B cell (primary cell): ENCODE measurements around the gene ERVK3-1. TPM values are rescaled to one million over a fixed set of nuclear protein-coding genes. Genes with fewer than 3 reads are reported as not detected.

Experiments used
- ATAC-seq: fragments of 200-7000 bp; cut with Tn5 transposase; one replicate; pipeline ENCODE4 v1.10.0; 2021; ENCODE audit warnings: low read depth, mild to moderate bottlenecking, moderate number of reproducible peaks, moderate library complexity
- CTCF ChIA-PET: fragments of 350-600 bp; sonication (Branson Sonifier 250); formaldehyde crosslinking; loops from one replicate; lab custom pipeline; 2021; ENCODE audit warnings: antibody characterized with exemption, inconsistent platforms; lab: Charles Lee
- POLR2A ChIA-PET: fragments of 350-600 bp; sonication (Branson Sonifier 250); formaldehyde crosslinking; loops from one replicate; lab custom pipeline; 2021; ENCODE audit warnings: antibody characterized with exemption; lab: Charles Lee
- DNase-seq: peaks from one replicate; pipeline ENCODE4 v3.0.0; 2013
- H2AFZ ChIP-seq: 2 replicates; pipeline ENCODE4 v1.6.1; 2012; ENCODE audit warnings: mild to moderate bottlenecking, low read depth, low read length; ENCODE audit not compliant: insufficient read depth, poor library complexity, severe bottlenecking
- H3K27ac ChIP-seq, 2 donors: 1 replicate in 1 of 2; 2 replicates in 1 of 2; pipeline ENCODE4 v1.5.1; 2012 to 2013; ENCODE audit warnings: low read length in 2 of 2, mild to moderate bottlenecking in 2 of 2, moderate library complexity in 1 of 2
- H3K27me3 ChIP-seq, 4 experiments: fragments of 200-600 bp in 1 of 4; sonication (generic) in 1 of 4; replicated peaks in 1 of 4; 1 replicate in 2 of 4; 2 replicates in 2 of 4; pipeline versions ENCODE4 v1.6.1 to v1.7.0; 2013 to 2016; ENCODE audit warnings: low read length in 3 of 4, mild to moderate bottlenecking in 2 of 4, mixed read lengths in 1 of 4, moderate library complexity in 1 of 4; ENCODE audit not compliant: insufficient read depth in 4 of 4, control insufficient read depth in 3 of 4; ENCODE audit errors: control extremely low read depth in 1 of 4
- H3K36me3 ChIP-seq, 2 experiments: replicated peaks in 1 of 2; 1 replicate in 1 of 2; 2 replicates in 1 of 2; pipeline versions ENCODE4 v1.6.1 to v1.7.1; 2013; ENCODE audit warnings: low read length in 1 of 2; ENCODE audit not compliant: insufficient read depth in 2 of 2, control insufficient read depth in 1 of 2; ENCODE audit errors: control extremely low read depth in 1 of 2, extremely low read depth in 1 of 2
- H3K4me1 ChIP-seq, 2 donors: fragments of 200-600 bp in 1 of 2; sonication (generic) in 1 of 2; 1 replicate in 1 of 2; 2 replicates in 1 of 2; pipeline versions ENCODE4 v1.5.1 to v1.6.1; 2013 to 2017; ENCODE audit warnings: low read length in 2 of 2; ENCODE audit not compliant: control insufficient read depth in 2 of 2, insufficient read depth in 2 of 2
- H3K4me2 ChIP-seq: replicated peaks from 2 replicates; pipeline ENCODE3; 2012; ENCODE audit warnings: mild to moderate bottlenecking, low read depth, low read length; ENCODE audit not compliant: poor library complexity, severe bottlenecking
- H3K4me3 ChIP-seq, 5 experiments: fragments of 200-600 bp in 1 of 5; sonication (generic) in 1 of 5; 1 replicate in 3 of 5; 2 replicates in 2 of 5; pipeline versions ENCODE4 v1.5.1 to v1.7.0; 2011 to 2016; ENCODE audit warnings: low read length in 4 of 5, mild to moderate bottlenecking in 4 of 5, low read depth in 2 of 5, control low read depth in 1 of 5, moderate library complexity in 1 of 5; ENCODE audit not compliant: insufficient read depth in 1 of 5; ENCODE audit errors: control extremely low read depth in 1 of 5, extremely low read depth in 1 of 5
- H3K79me2 ChIP-seq: fragments of 200-600 bp; sonication (generic); one replicate; pipeline ENCODE4 v1.6.0; 2016; ENCODE audit warnings: low read length; ENCODE audit not compliant: control insufficient read depth, insufficient read depth
- H3K9ac ChIP-seq: fragments of 200-600 bp; sonication (generic); 2 replicates; pipeline ENCODE4 v1.6.1; 2017; ENCODE audit warnings: mild to moderate bottlenecking, low read length, moderate library complexity
- H3K9me3 ChIP-seq, 3 donors: one replicate each; pipeline versions ENCODE4 v1.6.1 to v1.7.1; 2013; ENCODE audit warnings: low read length in 2 of 3; ENCODE audit not compliant: control insufficient read depth in 2 of 3, insufficient read depth in 1 of 3; ENCODE audit errors: control extremely low read depth in 1 of 3
- H4K20me1 ChIP-seq: 2 replicates; pipeline ENCODE4 v1.6.0; 2012; ENCODE audit warnings: mild to moderate bottlenecking, low read length; ENCODE audit not compliant: insufficient read depth, control insufficient read depth, poor library complexity, severe bottlenecking
- H3K27ac Mint-ChIP-seq: one replicate; pipeline ENCODE4 v1.8.0; 2021; ENCODE audit warnings: mixed read lengths
- H3K27me3 Mint-ChIP-seq: one replicate; pipeline ENCODE4 v1.8.0; 2021; ENCODE audit warnings: mixed read lengths
- H3K4me1 Mint-ChIP-seq: one replicate; pipeline ENCODE4 v1.8.0; 2021; ENCODE audit warnings: mixed read lengths
- H3K4me3 Mint-ChIP-seq: one replicate; pipeline ENCODE4 v1.8.0; 2021; ENCODE audit warnings: mixed read lengths
- H3K9me3 Mint-ChIP-seq: one replicate; pipeline ENCODE4 v1.8.0; 2022; ENCODE audit warnings: mixed read lengths; ENCODE audit not compliant: insufficient read depth
- CTCF ChIP-seq: fragments of 200-600 bp; IDR thresholded peaks from one replicate; pipeline ENCODE4 v1.8.0; 2022; ENCODE audit warnings: antibody characterized with exemption, mild to moderate bottlenecking
- EZH2 ChIP-seq: IDR thresholded peaks from 2 replicates; pipeline ENCODE4 v1.6.1; 2012; ENCODE audit warnings: borderline replicate concordance, low read depth, mild to moderate bottlenecking, moderate library complexity, low read length; ENCODE audit not compliant: insufficient read depth, poor library complexity, severe bottlenecking
- WGBS: methylation state at CpG from one replicate; pipeline ENCODE4 v1.1.5; 2013; ENCODE audit warnings: missing lambda C conversion rate; ENCODE audit not compliant: insufficient coverage; 5-methylcytosine and 5-hydroxymethylcytosine counted together
- intact Hi-C: fragments of 100-400 bp; cut with micrococcal nuclease; formaldehyde crosslinking; loops from one replicate; pipeline ENCODE4 v1.10.0; 2022
- polyA plus RNA-seq: library from polyadenylated mRNA; depleted of rRNA; stranded (reverse); fragments of >200 nt; gene quantifications from 2 replicates; pipeline ENCODE4 v1.2.3, GENCODE V29; 2012
- total RNA-seq, 2 donors: library from RNA; stranded (reverse); fragments of 120-200 nt in 1 of 2; gene quantifications; 1 replicate in 1 of 2; 2 replicates in 1 of 2; pipeline versions ENCODE4 v1.2.3 to v1.2.4, GENCODE V29; 2013 to 2022

ERVK3-1 gene
- total and polyA plus RNA-seq, 2 donors (not counting 1 experiment from before 2014, with no cell fraction given), result 79.0 to 80.7 TPM

DNA sequence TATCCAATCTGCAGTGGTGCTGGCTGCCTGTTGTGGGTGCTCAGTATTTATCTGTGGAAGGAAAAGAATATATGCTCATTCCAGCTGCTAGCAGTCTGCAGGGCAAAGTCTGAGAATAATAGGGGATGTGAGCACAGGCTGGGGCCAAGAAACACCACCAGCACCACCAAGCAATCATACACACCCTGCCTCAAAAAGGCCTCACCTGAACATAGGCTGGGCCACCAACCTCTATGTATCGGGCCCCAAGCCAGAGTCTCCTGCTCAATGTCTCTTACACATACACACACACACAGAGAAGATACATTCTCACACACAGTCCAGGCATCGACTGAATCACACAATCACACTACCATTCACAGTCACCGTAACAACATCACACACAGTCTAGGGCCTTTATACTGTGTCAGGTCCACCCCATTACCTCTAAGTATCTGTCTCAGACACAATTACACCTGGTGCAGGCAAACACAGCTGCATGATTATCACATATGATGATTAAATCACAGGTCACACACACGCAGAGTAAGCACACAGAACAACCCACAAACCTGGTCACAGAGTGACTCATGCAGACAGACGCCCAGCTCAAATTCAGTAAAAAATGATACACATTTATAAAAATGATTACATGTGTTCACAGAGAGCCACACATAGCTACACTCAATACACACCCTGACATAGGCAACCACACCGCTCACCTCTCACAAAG is 20.3 kb downstream of the ERVK3-1 start:
- H3K4me1 Mint-ChIP-seq, result no peaks in the 10 kb centered on the region
- Histone ChIP-seq H3K9ac (no peak overlapping the region), H3K27me3 (no peaks in the 10 kb centered on the region), H3K27ac (no peak overlapping the region), H3K79me2 (peaks cover 31% of the 10 kb centered on the region), H3K9me3 (no peaks in the 10 kb centered on the region), H3K36me3 (peaks cover 0 to 3% of the 10 kb centered on the region in 2 experiments), H3K4me1 (peaks cover 11 to 23% of the 10 kb centered on the region in 2 donors), H4K20me1 (no peaks in the 10 kb centered on the region), H3K4me2 (peak overlapping the region; percentile 9), H3K4me3 (no peak overlapping the region), H2AFZ (no peak overlapping the region)
- POLR2A ChIA-PET, result interaction anchor here (0.9 to 1.8 kb wide), 2 partner anchors 37 to 126 kb away, joined by 3 to 17 read pairs; partner anchors contain the start of genes ZNF324B and ZNF497
- 100% methylated on average over 2 of the region's 6 CpGs for WGBS
- DNase-seq (no peak), ATAC-seq (no peak)
- no peaks in the 10 kb centered on the region for H3K9me3 Mint-ChIP-seq
- no peak overlapping the region for H3K27ac Mint-ChIP-seq
- H3K27me3 Mint-ChIP-seq, result no peaks in the 10 kb centered on the region
- intact Hi-C loops, result loop anchor here (1.0 to 5.0 kb wide), 4 partner anchors 20 to 127 kb away; partner anchors contain the start of genes ERVK3-1, ZNF324B, ZNF584 and ZNF8
- H3K4me3 Mint-ChIP-seq, result no peak overlapping the region
- CTCF ChIA-PET, result interaction anchor here (0.8 kb wide), 1 partner anchor 19 kb away, joined by 4 read pairs; no protein-coding TSS in a partner anchor
- TF ChIP-seq CTCF (no peak), EZH2 (no peak)

DNA sequence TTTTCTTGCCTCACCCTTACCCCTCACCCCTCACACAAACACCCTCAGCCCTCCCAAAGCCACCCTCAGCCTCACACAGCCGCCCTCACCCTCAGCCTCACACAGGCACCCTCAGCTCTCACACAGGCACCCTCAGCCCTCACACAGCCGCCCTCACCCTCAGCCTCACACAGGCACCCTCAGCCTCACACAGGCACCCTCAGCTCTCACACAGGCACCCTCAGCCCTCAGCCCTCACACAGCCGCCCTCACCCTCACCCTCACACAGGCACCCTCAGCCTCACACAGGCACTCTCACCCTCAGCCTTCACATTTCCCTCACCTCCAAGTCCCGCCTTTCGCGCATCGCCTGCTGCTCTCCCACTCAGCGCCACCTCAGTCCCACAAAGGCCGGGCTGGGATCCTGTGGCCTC is 21.3 kb downstream of the ERVK3-1 start:
- Histone ChIP-seq H3K4me3 (peak overlapping the region in 4 of 5 experiments; percentile 72 to 98 (median 82)), H3K36me3 (peaks cover 0 to 3% of the 10 kb centered on the region in 2 experiments), H4K20me1 (no peaks in the 10 kb centered on the region), H3K4me2 (peak overlapping the region; percentile 93), H3K9ac (peak overlapping the region; percentile 90), H3K4me1 (peaks cover 11 to 23% of the 10 kb centered on the region in 2 donors), H3K9me3 (no peaks in the 10 kb centered on the region), H2AFZ (peak overlapping the region; percentile 97), H3K27ac (peak overlapping the region; percentile 71 to 82), H3K79me2 (peaks cover 31% of the 10 kb centered on the region), H3K27me3 (no peaks in the 10 kb centered on the region)
- no peak for DNase-seq
- Mint-ChIP-seq H3K27me3 (no peaks in the 10 kb centered on the region), H3K9me3 (no peaks in the 10 kb centered on the region), H3K27ac (no peak overlapping the region), H3K4me1 (no peaks in the 10 kb centered on the region), H3K4me3 (no peak overlapping the region)
- intact Hi-C loops, result loop anchor here (1.0 to 5.0 kb wide), 4 partner anchors 21 to 126 kb away; partner anchors contain the start of genes ERVK3-1, ZNF324B, ZNF584 and ZNF8
- TF ChIP-seq EZH2 (no peak), CTCF (no peak)
- ATAC-seq, result no peak
- ChIA-PET POLR2A (interaction anchor here (0.9 to 1.8 kb wide), 6 partner anchors 21 to 193 kb away, joined by 3 to 17 read pairs (median 6); partner anchors contain the start of genes ERVK3-1, ZBTB45, ZNF324B and ZNF497), CTCF (interaction anchor here (0.6 to 1.0 kb wide), 5 partner anchors 20 to 193 kb away, joined by 3 to 5 read pairs (median 3); partner anchors contain the start of genes ZBTB45, ZNF132 and ZNF837)
- WGBS, result 8% methylated on average over 9 of the region's 9 CpGs
